Hematopoietic multipotent progenitor cell treated with erythropoietin and hydrocortisone succinate and interleukin-3 and kit ligand, for 6 days (in vitro differentiated cells): ENCODE measurements around the gene FBXW4.

Source experiments
- DNase-seq: peaks from one replicate; pipeline ENCODE4 v3.0.0-alpha.2; 2015

FBXW4 gene

DNA sequence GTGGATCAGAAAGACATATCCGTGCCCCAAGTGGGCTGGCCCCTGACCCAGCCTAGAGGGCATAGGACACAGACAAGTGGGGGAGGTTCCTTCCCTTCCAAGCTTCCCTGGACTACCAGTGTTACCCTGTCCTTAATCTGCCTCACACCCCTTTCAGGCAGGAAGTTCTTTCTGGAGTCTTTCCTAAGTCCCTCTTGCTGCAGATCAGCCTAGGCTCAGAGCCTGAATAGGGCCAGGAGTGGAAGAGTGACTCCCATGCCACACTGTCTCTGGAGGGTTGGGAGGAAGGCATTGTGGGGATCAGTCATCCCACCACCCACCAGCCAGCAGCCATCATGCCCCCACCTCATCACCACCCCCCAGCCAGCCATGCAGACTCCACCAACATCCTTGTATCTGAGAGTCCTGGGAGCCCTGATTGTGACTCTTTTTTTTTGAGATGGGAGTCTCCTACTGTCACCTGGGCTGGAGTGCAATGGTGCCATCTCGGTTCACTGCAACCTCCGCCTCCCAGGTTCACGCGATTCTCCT lies 129.5 kb downstream of the FBXW4 start:
- no peak for DNase-seq

DNA sequence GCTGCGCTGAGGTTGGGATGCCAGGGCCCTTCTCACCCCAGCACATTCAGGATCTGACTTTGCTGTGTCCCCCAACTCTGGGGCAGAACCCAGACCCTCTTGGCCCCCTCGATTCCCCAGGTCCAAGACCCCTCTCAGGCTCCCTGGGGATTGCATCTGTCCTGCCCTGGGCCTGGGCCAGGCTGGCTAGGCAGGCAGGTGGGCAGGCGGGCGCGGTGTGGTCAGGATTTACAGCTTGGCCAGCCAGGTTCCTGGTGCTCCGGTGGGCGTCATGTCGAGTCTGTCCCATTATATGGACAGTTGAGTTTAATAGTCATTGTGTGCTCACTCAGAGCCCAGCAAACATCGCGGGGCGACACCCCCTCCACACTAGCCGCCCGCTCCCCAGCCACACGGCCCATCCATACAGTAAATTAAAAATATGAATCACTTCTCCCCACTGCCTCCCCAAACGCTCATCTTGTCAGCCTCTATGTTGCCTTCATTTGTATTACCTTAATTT lies 130.4 kb downstream of the FBXW4 start:
- DNase-seq: no peak

DNA sequence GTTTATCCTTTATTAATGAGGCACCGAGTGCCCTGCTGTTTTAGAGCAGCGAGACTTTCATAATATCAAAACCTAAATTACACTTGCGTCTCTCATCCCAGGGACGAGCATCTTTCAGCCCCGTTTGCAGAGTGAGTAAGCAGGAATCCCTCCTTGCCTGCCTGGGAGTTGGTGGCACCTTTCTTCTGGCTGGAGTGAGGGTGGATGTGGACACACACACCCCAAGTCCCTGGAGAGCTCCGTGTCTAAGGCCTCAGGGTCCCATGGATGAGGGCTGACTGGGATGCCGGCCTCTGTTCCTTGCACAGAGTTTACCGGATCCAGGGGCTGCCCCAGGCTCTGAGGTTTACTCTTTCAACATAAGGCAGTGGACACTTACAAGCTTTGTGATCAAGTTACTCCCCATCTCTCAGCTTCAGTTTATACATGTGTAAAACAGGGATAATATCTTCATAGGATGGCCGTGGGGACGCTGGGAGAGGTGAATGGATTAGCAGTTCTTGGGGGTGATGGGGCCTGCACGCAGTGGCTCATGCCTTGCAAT lies 131.4 kb downstream of the FBXW4 start:
- no peak for DNase-seq

DNA sequence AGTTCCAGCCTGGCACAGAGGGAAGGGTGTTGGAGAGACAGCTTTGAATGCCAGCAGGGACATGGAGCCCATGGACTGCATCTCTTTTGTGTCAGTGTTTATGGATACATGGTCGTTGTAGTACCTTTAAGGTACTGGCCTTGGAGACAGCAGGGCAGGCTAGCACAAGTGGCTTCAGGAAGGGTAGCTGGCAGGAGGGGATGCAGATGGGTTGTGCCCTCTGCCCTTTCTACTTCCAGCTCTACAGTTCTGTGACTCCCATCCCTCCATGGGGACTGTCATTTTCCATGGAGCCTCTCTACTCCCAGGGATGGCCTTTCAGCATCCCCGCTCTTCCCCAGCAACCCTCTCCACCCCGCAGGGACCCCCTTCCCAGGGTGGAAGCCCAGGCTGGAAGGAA lies 132.0 kb downstream of the FBXW4 start:
- no peak for DNase-seq

DNA sequence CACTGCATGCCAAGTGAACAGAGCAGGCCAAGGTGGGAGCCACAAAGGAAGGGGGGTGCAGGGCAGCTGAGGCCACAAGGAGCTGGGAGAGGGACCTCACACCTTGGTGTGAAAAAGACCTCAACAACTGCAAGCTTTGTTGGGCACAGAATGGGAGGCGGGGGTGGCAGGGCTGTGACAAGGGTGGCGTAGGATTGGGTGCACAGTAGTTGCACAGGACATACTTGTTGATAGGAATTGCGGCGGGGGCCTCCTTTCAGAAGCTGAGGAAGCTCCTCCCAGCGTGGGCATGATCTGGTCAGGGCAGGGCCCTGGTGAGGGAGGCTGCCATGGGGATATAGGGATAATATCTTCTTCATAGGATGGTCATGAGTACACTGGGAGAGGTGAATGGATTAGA lies 132.7 kb downstream of the FBXW4 start:
- DNase-seq: no peak

DNA sequence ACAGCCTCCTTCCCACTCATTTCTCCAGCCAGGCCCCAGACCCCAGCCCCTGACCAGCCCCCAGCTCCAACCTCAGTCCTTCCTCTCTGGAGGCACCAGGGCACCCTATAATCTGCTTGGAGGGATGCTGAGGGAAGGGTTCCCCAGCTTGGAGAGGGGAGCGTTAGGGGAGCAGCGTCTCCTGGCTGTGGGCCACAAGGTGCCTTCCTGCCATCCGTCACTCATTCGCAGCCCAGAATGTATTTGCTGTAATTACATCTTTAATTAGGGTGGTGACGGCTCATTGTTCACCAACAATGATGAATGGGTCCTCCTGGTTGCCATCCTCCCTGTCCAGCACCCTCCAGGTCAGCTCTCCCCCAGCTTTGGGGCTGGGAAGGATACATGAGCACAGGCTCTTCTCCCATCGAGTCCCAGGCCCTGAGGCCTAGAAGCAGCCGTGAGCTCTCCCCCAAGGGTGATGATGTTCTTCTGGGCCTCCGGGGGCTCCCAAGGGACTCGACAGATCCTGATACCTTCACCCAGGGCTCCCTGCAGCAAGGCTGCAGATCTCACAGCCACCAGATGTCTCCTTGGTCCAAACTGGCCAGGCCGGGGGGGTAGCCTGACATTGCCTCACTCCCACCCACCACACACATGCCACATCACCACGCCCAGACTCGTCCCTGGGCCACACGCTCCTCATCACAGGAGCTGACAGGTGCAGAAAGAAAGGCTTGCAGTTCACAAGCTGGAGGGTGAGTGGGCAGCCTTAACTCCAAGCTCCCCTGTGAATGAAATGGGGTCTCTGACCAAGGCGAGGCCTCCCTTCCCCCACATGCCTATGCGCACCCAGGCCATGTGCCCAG lies 133.7 kb downstream of the FBXW4 start:
- no peak for DNase-seq
